H9 (cell line): ENCODE measurements around the gene MBP. TPM values are rescaled to one million over a fixed set of nuclear protein-coding genes. Genes with fewer than 3 reads are reported as not detected.

Experiments
- DNase-seq: peaks from one replicate; pipeline ENCODE4 v3.0.0-alpha.2; 2017
- H2AFZ ChIP-seq: one replicate; pipeline ENCODE4 v1.6.1; 2013; ENCODE audit warnings: mild to moderate bottlenecking, low read length, control low read depth, moderate library complexity
- H2AK5ac ChIP-seq: 2 replicates; pipeline ENCODE4 v1.6.1; 2013; ENCODE audit warnings: low read length, control low read depth, mixed read lengths; ENCODE audit not compliant: insufficient read length
- H2BK120ac ChIP-seq: one replicate; pipeline ENCODE4 v1.6.1; 2013; ENCODE audit warnings: low read depth, mild to moderate bottlenecking, low read length, control low read depth, inconsistent platforms; ENCODE audit not compliant: poor library complexity, severe bottlenecking
- H2BK12ac ChIP-seq: 2 replicates; pipeline ENCODE4 v1.6.1; 2013; ENCODE audit warnings: low read length, control low read depth, mixed read lengths, low read depth; ENCODE audit not compliant: insufficient read length
- H2BK15ac ChIP-seq: 2 replicates; pipeline ENCODE4 v1.6.1; 2013; ENCODE audit warnings: low read depth, low read length, control low read depth
- H2BK20ac ChIP-seq: one replicate; pipeline ENCODE4 v1.6.1; 2013; ENCODE audit warnings: low read depth, mild to moderate bottlenecking, low read length, control low read depth, inconsistent platforms; ENCODE audit not compliant: poor library complexity, severe bottlenecking
- H2BK5ac ChIP-seq: 2 replicates; pipeline ENCODE4 v1.6.1; 2013; ENCODE audit warnings: low read length, control low read depth, mixed read lengths; ENCODE audit not compliant: insufficient read length
- H3K14ac ChIP-seq: 2 replicates; pipeline ENCODE4 v1.6.1; 2013; ENCODE audit warnings: low read length, control low read depth; ENCODE audit not compliant: insufficient read depth
- H3K18ac ChIP-seq: 2 replicates; pipeline ENCODE4 v1.6.1; 2013; ENCODE audit warnings: low read depth, mild to moderate bottlenecking, mixed read lengths, low read length, control low read depth; ENCODE audit not compliant: insufficient read length
- H3K23ac ChIP-seq: 2 replicates; pipeline ENCODE4 v1.6.1; 2013; ENCODE audit warnings: low read length, control low read depth, mixed read lengths, low read depth; ENCODE audit not compliant: insufficient read length
- H3K23me2 ChIP-seq: 2 replicates; pipeline ENCODE4 v1.6.1; 2013; ENCODE audit warnings: low read depth, mild to moderate bottlenecking, mixed read lengths, low read length, control low read depth; ENCODE audit not compliant: insufficient read length, poor library complexity, severe bottlenecking
- H3K27ac ChIP-seq: 2 replicates; pipeline ENCODE4 v1.5.1; 2013; ENCODE audit warnings: low read length, control low read depth, mixed read lengths, low read depth; ENCODE audit not compliant: insufficient read length
- H3K27me3 ChIP-seq: 2 replicates; pipeline ENCODE4 v1.6.1; 2013; ENCODE audit warnings: low read length, control low read depth, inconsistent platforms; ENCODE audit not compliant: insufficient read depth
- H3K4ac ChIP-seq: 2 replicates; pipeline ENCODE4 v1.6.1; 2013; ENCODE audit warnings: low read depth, mild to moderate bottlenecking, control low read depth, inconsistent platforms, low read length, moderate library complexity
- H3K4me1 ChIP-seq: 2 replicates; pipeline ENCODE4 v1.6.1; 2013; ENCODE audit warnings: low read length, control low read depth, inconsistent platforms; ENCODE audit not compliant: insufficient read depth
- H3K4me2 ChIP-seq: 2 replicates; pipeline ENCODE4 v1.6.1; 2013; ENCODE audit warnings: low read length, control low read depth, mixed read lengths; ENCODE audit not compliant: insufficient read length, insufficient read depth
- H3K56ac ChIP-seq: 2 replicates; pipeline ENCODE4 v1.6.1; 2013; ENCODE audit warnings: low read depth, mild to moderate bottlenecking, mixed read lengths, low read length, control low read depth; ENCODE audit not compliant: insufficient read length
- H3K79me1 ChIP-seq: 2 replicates; pipeline ENCODE4 v1.6.1; 2013; ENCODE audit warnings: low read depth, mild to moderate bottlenecking, moderate library complexity, low read length, control low read depth, inconsistent platforms; ENCODE audit not compliant: insufficient read depth, poor library complexity, severe bottlenecking
- H3K79me2 ChIP-seq: 2 replicates; pipeline ENCODE4 v1.6.1; 2013; ENCODE audit warnings: low read length, control low read depth, inconsistent platforms; ENCODE audit not compliant: insufficient read depth
- H3K9ac ChIP-seq: 2 replicates; pipeline ENCODE4 v1.6.1; 2013; ENCODE audit warnings: low read length, control low read depth, mixed read lengths; ENCODE audit not compliant: insufficient read length; ENCODE audit errors: extremely low read depth
- H3K9me3 ChIP-seq: one replicate; pipeline ENCODE4 v1.6.1; 2013; ENCODE audit warnings: low read depth, low read length, inconsistent platforms; ENCODE audit not compliant: control insufficient read depth
- H3T11ph ChIP-seq: one replicate; pipeline ENCODE4 v1.6.1; 2013; ENCODE audit warnings: mild to moderate bottlenecking, low read length, control low read depth, inconsistent platforms
- H4K20me1 ChIP-seq: one replicate; pipeline ENCODE4 v1.6.1; 2013; ENCODE audit not compliant: control insufficient read depth, insufficient read length, insufficient read depth
- H4K5ac ChIP-seq: 2 replicates; pipeline ENCODE4 v1.6.1; 2013; ENCODE audit warnings: low read depth, mild to moderate bottlenecking, mixed read lengths, low read length, control low read depth; ENCODE audit not compliant: insufficient read length
- H4K8ac ChIP-seq: replicated peaks from 2 replicates; pipeline ENCODE4 v1.6.1; 2013; ENCODE audit warnings: low read length, control low read depth, mixed read lengths, low read depth; ENCODE audit not compliant: insufficient read length
- H4K91ac ChIP-seq: 2 replicates; pipeline ENCODE4 v1.6.1; 2013; ENCODE audit warnings: low read depth, mild to moderate bottlenecking, moderate library complexity, mixed read lengths, low read length, control low read depth; ENCODE audit not compliant: insufficient read length
- H3K27ac Mint-ChIP-seq, 3 experiments: 2 replicates in 2 of 3; 3 replicates in 1 of 3; pipeline ENCODE4 v1.8.0; 2020 to 2021; ENCODE audit warnings: mixed read lengths in 3 of 3, mild to moderate bottlenecking in 1 of 3, moderate library complexity in 1 of 3
- H3K27me3 Mint-ChIP-seq: 2 replicates; pipeline ENCODE4 v1.8.0; 2021; ENCODE audit warnings: low read depth, mild to moderate bottlenecking, moderate library complexity, mixed read lengths
- H3K36me3 Mint-ChIP-seq, 3 experiments: 2 replicates in 2 of 3; 3 replicates in 1 of 3; pipeline ENCODE4 v1.8.0; 2020 to 2021; ENCODE audit warnings: low read depth in 3 of 3, mixed read lengths in 3 of 3; ENCODE audit not compliant: insufficient read depth in 1 of 3
- H3K4me1 Mint-ChIP-seq, 2 experiments: 2 replicates each; pipeline ENCODE4 v1.8.0; 2020; ENCODE audit warnings: mixed read lengths in 2 of 2
- H3K4me3 Mint-ChIP-seq, 2 experiments: 2 replicates in 1 of 2; 3 replicates in 1 of 2; pipeline ENCODE4 v1.8.0; 2020 to 2021; ENCODE audit warnings: mild to moderate bottlenecking in 2 of 2, mixed read lengths in 2 of 2, moderate library complexity in 1 of 2
- H3K9me3 Mint-ChIP-seq, 2 experiments: 2 replicates in 1 of 2; 3 replicates in 1 of 2; pipeline ENCODE4 v1.8.0; 2020; ENCODE audit warnings: mild to moderate bottlenecking in 2 of 2, mixed read lengths in 2 of 2, moderate library complexity in 1 of 2
- CTCF ChIP-seq: fragments of 200-600 bp; sonication (generic); conservative IDR thresholded peaks from 3 replicates; pipeline ENCODE4 v1.8.0; 2021; ENCODE audit warnings: antibody characterized with exemption, mild to moderate bottlenecking
- WGBS: extraction: QIAGEN DNeasy Blood & Tissue Kit; methylation state at CpG from one replicate; pipeline ENCODE4 v1.1.7; 2013; ENCODE audit warnings: missing lambda C conversion rate, low lambda C conversion rate, mixed read lengths; ENCODE audit not compliant: insufficient read length; ENCODE audit errors: extremely low coverage; 5-methylcytosine and 5-hydroxymethylcytosine counted together
- total RNA-seq: library from RNA; stranded (reverse); gene quantifications from 2 replicates; pipeline ENCODE4 v1.2.1, GENCODE V29; 2021

Gene MBP
- total RNA-seq, 1 experiment from 2014 or later, result 8.6 TPM

- H3K27me3 ChIP-seq, result no peaks in the 10 kb centered on the region
- H2BK5ac ChIP-seq, result no peak overlapping the region
- no peak for DNase-seq
- H4K20me1 ChIP-seq, result no peaks in the 10 kb centered on the region
- H4K91ac ChIP-seq, result no peak overlapping the region
- no peak overlapping the region for H4K8ac ChIP-seq
- H3K79me2 ChIP-seq, result no peaks in the 10 kb centered on the region
- H3K23ac ChIP-seq, result no peak overlapping the region
- H3K23me2 ChIP-seq, result no peaks in the 10 kb centered on the region
- no peak overlapping the region for H2BK15ac ChIP-seq
- Mint-ChIP-seq H3K27me3 (no peaks in the 10 kb centered on the region; the same call in 1 of the 2 replicates), H3K36me3 (no peaks in the 10 kb centered on the region), H3K9me3 (no peaks in the 10 kb centered on the region), H3K4me3 (no peak overlapping the region), H3K27ac (no peak overlapping the region; a peak in 2 of 7 replicates), H3K4me1 (peaks cover 5 to 8% of the 10 kb centered on the region in 2 experiments; a peak in 3 of 4 replicates)
- H3K56ac ChIP-seq, result no peak overlapping the region
- H4K5ac ChIP-seq, result no peak overlapping the region
- H3T11ph ChIP-seq, result no peak overlapping the region
- TF ChIP-seq CTCF, result no peak
- no peak overlapping the region for H2BK120ac ChIP-seq
- no peak overlapping the region for H2AK5ac ChIP-seq
- H3K4me2 ChIP-seq, result no peak overlapping the region
- no peak overlapping the region for H3K27ac ChIP-seq
- H2BK12ac ChIP-seq, result no peak overlapping the region
- WGBS, result no CpG with 5 or more reads among the region's 27 CpGs
- H3K4me1 ChIP-seq, result no peaks in the 10 kb centered on the region
- H3K14ac ChIP-seq, result no peak overlapping the region
- H2BK20ac ChIP-seq, result no peak overlapping the region
- H3K9me3 ChIP-seq, result no peaks in the 10 kb centered on the region
- no peak overlapping the region for H3K9ac ChIP-seq
- no peaks in the 10 kb centered on the region for H3K79me1 ChIP-seq
- H3K18ac ChIP-seq, result no peak overlapping the region
- H3K4ac ChIP-seq, result no peak overlapping the region
- no peak overlapping the region for H2AFZ ChIP-seq
Measured at GRCh38 chr18:77043541-77044280, 88.9 kb downstream of the MBP start.
